ENCODE data around the gene FAM210A. TPM values are rescaled to one million over a fixed set of nuclear protein-coding genes. Genes with fewer than 3 reads are reported as not detected.

Gene FAM210A, protein sequence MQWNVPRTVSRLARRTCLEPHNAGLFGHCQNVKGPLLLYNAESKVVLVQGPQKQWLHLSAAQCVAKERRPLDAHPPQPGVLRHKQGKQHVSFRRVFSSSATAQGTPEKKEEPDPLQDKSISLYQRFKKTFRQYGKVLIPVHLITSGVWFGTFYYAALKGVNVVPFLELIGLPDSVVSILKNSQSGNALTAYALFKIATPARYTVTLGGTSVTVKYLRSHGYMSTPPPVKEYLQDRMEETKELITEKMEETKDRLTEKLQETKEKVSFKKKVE
- 10 to 100 TPM in 3 of 4 donors, 1 to 10 TPM in 1; 4.7 to 18.6 (median 12.8) TPM for total RNA-seq

DNA sequence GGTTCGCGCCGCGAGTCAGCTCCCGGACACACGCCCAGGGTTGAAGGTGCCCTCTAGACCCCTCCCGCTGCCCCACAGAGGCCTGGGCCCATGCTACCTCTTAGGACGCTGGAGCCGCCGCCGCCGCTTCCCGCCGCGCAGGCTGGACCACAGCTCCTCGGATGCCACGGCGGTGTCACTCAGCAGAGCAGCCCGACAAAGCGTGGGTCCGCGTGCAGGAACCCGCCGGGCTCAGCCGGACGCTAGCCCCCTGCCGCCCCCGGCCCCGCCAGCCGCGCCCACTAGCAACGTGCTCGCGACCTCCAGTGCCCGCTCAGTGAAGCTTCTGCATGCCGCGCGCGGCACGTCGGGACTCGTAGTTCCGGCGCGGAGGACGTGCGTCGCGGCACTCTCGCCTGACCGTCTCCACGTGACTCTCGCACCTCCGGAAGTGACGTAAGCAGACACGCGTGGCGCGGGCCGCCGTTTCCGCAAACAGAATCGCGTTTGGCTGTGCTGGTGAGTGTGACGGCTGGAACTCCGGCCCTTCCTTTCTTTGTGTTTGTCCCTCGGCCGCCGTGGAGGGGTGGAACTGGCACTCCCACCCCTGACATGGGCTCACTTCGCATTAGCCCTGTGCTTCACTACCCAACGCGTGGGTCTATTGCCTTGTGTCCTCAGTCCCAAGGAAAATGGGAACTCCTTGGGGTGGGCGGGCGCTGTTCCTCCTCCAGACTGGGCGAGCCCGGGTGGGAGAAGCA is at the start of gene FAM210A, which contains the start of gene RNMT:
FAM210A (minus strand) TSS at position 327 of the 740 bp plus-strand sequence. CDS start 44,481 bp downstream, outside the sequence.
RNMT (plus strand) TSS at position 442 of the 740 bp plus-strand sequence. CDS start 4,845 bp downstream, outside the sequence.
- H3K4me1 ChIP-seq = peaks cover 5 to 46% (median 15%) of the 10 kb centered on the region in 3 donors
- WGBS, 2 donors (ENCODE audit: low coverage in 1 of 2) = 7% methylated on average over 3 of the region's 76 CpGs; no CpG with 5 or more reads in 1 of the 2 donors
- peak within 1 kb of the TSS; percentile 69 to 97 for H3K4me3 ChIP-seq
- ATAC-seq = peak; percentile 98
- H3K9me3 ChIP-seq = no peaks in the 10 kb centered on the region
- TF ChIP-seq POLR2AphosphoS5 (IDR thresholded peaks at IDR 0.05) (peak; percentile 96), EP300 (IDR thresholded peaks at IDR 0.05) (no peak), POLR2A (IDR thresholded peaks at IDR 0.05) (peak; percentile 52 to 68)
- TF ChIP-seq, protein P1, sequence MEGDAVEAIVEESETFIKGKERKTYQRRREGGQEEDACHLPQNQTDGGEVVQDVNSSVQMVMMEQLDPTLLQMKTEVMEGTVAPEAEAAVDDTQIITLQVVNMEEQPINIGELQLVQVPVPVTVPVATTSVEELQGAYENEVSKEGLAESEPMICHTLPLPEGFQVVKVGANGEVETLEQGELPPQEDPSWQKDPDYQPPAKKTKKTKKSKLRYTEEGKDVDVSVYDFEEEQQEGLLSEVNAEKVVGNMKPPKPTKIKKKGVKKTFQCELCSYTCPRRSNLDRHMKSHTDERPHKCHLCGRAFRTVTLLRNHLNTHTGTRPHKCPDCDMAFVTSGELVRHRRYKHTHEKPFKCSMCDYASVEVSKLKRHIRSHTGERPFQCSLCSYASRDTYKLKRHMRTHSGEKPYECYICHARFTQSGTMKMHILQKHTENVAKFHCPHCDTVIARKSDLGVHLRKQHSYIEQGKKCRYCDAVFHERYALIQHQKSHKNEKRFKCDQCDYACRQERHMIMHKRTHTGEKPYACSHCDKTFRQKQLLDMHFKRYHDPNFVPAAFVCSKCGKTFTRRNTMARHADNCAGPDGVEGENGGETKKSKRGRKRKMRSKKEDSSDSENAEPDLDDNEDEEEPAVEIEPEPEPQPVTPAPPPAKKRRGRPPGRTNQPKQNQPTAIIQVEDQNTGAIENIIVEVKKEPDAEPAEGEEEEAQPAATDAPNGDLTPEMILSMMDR (IDR thresholded peaks at IDR 0.05) = peak in 2 of 4 experiments; percentile 21 to 48
- H3K27me3 ChIP-seq = no peaks in the 10 kb centered on the region
- peak within 1 kb of the TSS; percentile 91 to 97 (median 95) for H3K27ac ChIP-seq
- H3K36me3 ChIP-seq = no peaks in the 10 kb centered on the region

DNA sequence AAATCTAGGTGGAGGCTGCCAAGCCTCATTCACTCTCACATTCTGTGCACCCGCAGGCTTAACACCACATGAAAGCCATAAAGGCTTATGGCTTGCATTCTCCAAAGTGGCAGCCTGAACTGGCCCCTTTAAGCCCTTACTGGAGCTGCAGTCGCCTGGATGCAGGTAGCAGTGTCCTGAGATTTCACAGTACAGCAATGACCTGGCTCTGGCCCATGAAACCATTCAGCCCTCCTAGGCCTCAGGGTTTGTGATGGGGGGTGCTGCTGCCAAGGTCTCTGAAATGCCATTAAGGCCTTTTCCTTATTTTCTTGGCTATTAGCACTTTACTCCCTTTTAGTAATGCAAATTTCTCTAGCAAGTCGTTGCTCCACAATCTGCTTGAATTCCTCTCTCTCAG is 48.7 kb upstream of the FAM210A start:
- H3K36me3 ChIP-seq = no peaks in the 10 kb centered on the region
- H3K4me3 ChIP-seq = no peak overlapping the region
- no peaks in the 10 kb centered on the region for H3K4me1 ChIP-seq
- H3K27me3 ChIP-seq = no peaks in the 10 kb centered on the region
- no peak for ATAC-seq
- TF ChIP-seq EP300 (IDR thresholded peaks at IDR 0.05) (no peak), POLR2AphosphoS5 (IDR thresholded peaks at IDR 0.05) (no peak), POLR2A (IDR thresholded peaks at IDR 0.05) (no peak)
- TF ChIP-seq, protein P1 (IDR thresholded peaks at IDR 0.05) = no peak
- WGBS, 2 donors (ENCODE audit: low coverage in 1 of 2) = 13 to 40% methylated on average over 1 of the region's 3 CpGs
- no peak overlapping the region for H3K27ac ChIP-seq
- H3K9me3 ChIP-seq = peaks cover 0 to 11% (median 0%) of the 10 kb centered on the region in 3 donors

DNA sequence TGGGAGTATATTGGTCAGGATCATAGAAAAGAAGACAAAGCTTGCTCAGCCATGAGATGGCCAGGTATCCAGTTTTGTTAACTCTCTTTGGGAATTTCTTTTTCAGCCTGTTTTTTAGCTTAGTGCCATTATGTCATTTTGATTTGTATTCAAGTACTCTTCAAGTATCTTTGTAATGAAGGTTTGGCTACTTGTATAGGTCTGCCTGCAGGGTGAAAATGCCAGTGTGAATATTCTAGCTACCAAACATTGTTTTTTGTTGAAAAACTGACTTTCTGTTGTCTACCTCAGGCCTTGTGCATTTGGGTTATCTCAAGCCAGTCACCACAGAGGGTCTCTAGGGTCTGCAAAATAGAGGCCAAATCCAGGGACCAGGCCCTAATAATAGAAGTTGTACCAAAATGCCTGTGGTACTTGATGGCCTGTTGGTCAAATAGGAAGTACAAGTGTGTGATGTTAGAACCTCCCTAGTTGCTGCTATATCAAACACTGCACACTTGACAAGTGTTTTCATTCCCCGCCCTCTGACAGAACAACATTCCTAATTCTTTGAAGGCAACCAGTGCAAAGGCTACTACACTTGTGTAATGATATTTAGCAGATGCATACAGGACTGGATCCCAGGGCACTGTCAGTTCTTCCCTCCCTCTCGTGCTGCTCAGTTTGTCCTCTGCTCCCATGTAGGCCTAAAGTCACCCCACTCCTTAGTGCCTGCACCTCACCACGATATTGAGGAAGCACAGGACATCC is 36.5 kb upstream of the FAM210A start:
- H3K4me1 ChIP-seq = no peaks in the 10 kb centered on the region
- WGBS, 2 donors (ENCODE audit: low coverage in 1 of 2) = 80 to 100% methylated on average over 2 of the region's 3 CpGs
- no peaks in the 10 kb centered on the region for H3K27me3 ChIP-seq
- peaks cover 0 to 29% (median 0%) of the 10 kb centered on the region in 3 donors for H3K9me3 ChIP-seq
- H3K36me3 ChIP-seq = peaks cover 0 to 77% of the 10 kb centered on the region in 2 donors
- TF ChIP-seq EP300 (IDR thresholded peaks at IDR 0.05) (no peak), POLR2AphosphoS5 (IDR thresholded peaks at IDR 0.05) (no peak), POLR2A (IDR thresholded peaks at IDR 0.05) (no peak)
- TF ChIP-seq, protein P1 (IDR thresholded peaks at IDR 0.05) = no peak
- no peak for ATAC-seq
- no peak overlapping the region for H3K4me3 ChIP-seq
- no peak overlapping the region for H3K27ac ChIP-seq

DNA sequence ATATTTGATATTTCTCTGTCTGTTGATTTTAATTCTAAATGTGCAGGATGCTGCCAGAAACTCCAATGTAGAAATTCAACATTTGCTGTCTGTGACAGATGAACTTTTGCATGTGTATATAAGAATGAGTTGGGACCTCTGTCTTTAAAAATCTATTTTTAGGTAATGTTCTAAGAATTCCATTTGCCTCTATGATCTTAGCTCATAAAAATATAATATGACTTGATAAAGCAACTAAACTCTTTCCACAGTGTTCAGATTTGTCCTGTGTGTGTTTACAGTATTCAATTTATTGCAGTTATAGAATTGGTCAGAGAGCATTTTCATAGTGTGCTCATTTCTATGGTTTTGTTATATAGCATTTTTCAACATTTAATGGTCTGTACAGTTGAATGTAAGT is 33.7 kb upstream of the FAM210A start:
- no peak for TF ChIP-seq POLR2A (IDR thresholded peaks at IDR 0.05)
- no peak for TF ChIP-seq EP300 (IDR thresholded peaks at IDR 0.05)
- TF ChIP-seq, protein P1 (IDR thresholded peaks at IDR 0.05) = no peak
- no peak for TF ChIP-seq POLR2AphosphoS5 (IDR thresholded peaks at IDR 0.05)
- Histone ChIP-seq H3K9me3 (peaks cover 0 to 3% (median 0%) of the 10 kb centered on the region in 3 donors), H3K27ac (no peak overlapping the region), H3K4me1 (no peaks in the 10 kb centered on the region), H3K27me3 (no peaks in the 10 kb centered on the region), H3K4me3 (no peak overlapping the region), H3K36me3 (peaks cover 0 to 97% of the 10 kb centered on the region in 2 donors)
- no peak for ATAC-seq
